HAP-1 (cell line): ENCODE data around the gene LIME1.
"Not testable (repeated sequence)": the region's sequence is repeated elsewhere in the genome, so short reads cannot be mapped to it uniquely, and the experiment has no call there.

ENCODE experiments used
- DNase-seq, 2 experiments: peaks; one replicate each; pipeline ENCODE4 v3.0.0-alpha.2; 2016 to 2020; ENCODE audit warnings: low spot score in 2 of 2
- H3K27me3 ChIP-seq: fragments of 250-450 bp; sonication (Bioruptor Pico); 2 replicates; pipeline ENCODE4 v1.5.1; 2020; ENCODE audit warnings: low read depth, mild to moderate bottlenecking, moderate library complexity
- H3K36me3 ChIP-seq: fragments of 250-450 bp; sonication (Bioruptor Pico); replicated peaks from 2 replicates; pipeline ENCODE4 v1.5.1; 2020; ENCODE audit warnings: mild to moderate bottlenecking
- H3K4me1 ChIP-seq: fragments of 250-450 bp; sonication (Bioruptor Pico); 2 replicates; pipeline ENCODE4 v1.5.1; 2020; ENCODE audit warnings: mild to moderate bottlenecking
- H3K4me3 ChIP-seq: fragments of 250-450 bp; sonication (Bioruptor Pico); 2 replicates; pipeline ENCODE4 v1.5.1; 2020; ENCODE audit warnings: mild to moderate bottlenecking, moderate library complexity
- H3K9me3 ChIP-seq: fragments of 250-450 bp; sonication (Bioruptor Pico); 2 replicates; pipeline ENCODE4 v1.5.1; 2020; ENCODE audit warnings: mild to moderate bottlenecking, moderate library complexity
- in situ Hi-C: fragments of 300-500 bp; cut with MboI; formaldehyde crosslinking; loops from 3 replicates; pipeline ENCODE4 v1.14.3; 2020; ENCODE audit warnings: low sequenced_read_pairs, inconsistent platforms, mixed read lengths

LIME1 gene

DNA sequence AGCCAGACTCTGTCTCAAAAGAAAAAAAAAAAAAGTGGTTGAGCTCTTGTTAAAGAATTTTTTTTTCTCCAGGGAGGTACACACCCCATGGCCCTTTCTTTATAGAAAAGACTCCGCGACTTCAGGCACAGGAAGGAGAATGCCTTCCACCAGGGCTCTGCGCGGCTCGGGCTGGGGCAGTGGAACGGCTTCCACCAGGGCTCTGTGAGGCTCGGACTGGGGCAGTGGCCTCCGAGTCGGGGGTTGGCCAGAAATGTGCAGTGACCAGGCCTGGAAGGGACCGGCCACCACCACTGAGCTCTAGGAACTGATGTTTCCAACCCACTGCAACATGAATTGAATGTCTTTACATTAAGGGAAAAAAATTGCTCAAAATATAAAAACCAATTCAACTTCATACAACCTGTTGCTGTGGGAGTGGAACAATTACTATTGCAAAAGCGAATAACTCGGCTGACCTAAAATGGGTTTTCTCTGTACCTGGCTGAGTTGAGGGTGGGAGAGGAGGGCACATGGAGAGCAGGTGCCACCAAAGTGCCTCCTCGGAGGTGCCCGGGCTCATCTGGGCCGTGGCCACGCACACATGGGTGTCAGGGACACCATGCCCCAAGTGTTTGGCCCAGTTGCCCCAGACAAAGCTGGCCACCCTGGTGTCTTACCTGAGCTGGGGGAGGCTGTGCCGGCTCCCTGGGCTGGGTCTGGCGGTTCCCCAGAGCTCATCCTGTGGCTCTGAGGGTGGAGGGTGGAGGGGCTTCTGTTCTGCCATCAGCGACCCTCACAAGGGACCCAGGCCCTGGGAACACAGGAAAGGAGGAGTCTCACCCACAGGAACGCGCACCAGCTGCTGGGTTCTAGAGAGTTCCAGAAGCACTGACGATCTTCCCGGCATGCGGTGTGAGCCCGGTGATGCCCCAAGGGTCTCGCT lies 32.4 kb downstream of the LIME1 start:
- no peak overlapping the region for H3K4me3 ChIP-seq
- in situ Hi-C loops, result no loop called here
- H3K9me3 ChIP-seq, result no peaks in the 10 kb centered on the region
- H3K4me1 ChIP-seq, result no peaks in the 10 kb centered on the region
- H3K36me3 ChIP-seq, result no peaks in the 10 kb centered on the region
- no peaks in the 10 kb centered on the region for H3K27me3 ChIP-seq
- no peak for DNase-seq

DNA sequence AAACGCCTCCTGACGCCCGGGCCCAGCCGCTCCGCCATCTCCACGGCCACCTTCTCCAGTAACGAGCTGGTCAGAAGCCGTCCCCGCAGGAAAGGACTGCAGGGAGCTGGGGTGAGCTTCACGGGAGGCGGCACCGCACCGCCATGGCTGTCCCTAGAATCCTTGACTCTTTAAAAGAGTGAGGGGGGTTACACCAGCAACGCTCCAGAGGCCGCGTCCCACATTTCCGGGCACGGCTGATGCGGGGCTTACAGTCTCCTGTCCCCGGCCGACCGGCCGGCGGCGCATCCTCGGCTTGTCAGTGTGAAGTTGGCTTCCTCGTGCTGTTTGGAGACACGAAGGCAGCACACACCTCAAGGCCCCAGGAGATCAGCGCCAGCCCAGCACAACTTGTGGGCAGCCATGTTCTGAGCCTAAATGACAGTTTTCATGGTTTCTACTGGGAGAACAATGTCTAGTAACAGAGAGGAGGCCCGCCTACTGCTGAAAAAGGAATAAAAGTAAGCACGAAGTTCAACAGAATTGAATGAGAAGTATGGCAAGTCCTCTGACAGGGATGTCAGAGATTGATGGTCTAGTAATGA lies 33.5 kb downstream of the LIME1 start:
- H3K36me3 ChIP-seq, result no peaks in the 10 kb centered on the region
- no peaks in the 10 kb centered on the region for H3K27me3 ChIP-seq
- no peak for DNase-seq
- H3K4me1 ChIP-seq, result no peaks in the 10 kb centered on the region
- no peaks in the 10 kb centered on the region for H3K9me3 ChIP-seq
- in situ Hi-C loops, result no loop called here
- H3K4me3 ChIP-seq, result no peak overlapping the region

DNA sequence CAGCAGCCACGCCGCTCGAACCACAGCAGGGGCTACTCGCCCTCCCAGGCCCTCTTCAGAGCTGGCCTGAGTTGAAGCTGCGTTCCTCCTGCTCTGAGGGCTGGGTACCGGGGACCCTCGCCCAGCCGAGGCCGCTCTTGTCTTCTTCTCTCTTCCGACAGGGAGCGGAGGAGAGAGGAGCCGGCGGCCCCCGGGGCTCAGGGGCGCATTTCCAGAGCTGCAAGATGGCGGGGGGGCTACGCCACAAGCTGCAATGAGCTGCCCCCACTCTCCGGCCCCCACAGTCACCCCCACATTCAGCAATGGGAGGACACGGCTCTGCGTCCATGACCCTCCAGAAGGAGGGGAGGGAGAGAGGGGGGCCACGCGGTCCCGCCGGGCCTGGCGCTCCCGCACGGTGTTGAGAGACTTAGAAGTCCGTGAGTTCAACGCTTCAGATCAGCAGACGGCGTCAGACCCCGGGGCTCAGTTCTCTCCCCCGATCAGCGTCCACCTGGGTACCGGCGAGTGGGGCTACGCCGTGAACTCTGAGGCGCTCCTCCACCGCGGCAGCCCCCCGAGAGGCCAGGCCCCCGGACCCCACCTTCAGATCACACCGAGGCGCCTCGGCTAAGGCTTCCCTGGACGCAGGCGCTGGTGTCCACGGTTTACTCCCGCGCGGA lies 34.7 kb downstream of the LIME1 start:
- in situ Hi-C loops, result no loop called here
- no peaks in the 10 kb centered on the region for H3K4me1 ChIP-seq
- H3K36me3 ChIP-seq, result no peaks in the 10 kb centered on the region
- no peaks in the 10 kb centered on the region for H3K9me3 ChIP-seq
- no peak overlapping the region for H3K4me3 ChIP-seq
- no peaks in the 10 kb centered on the region for H3K27me3 ChIP-seq
- DNase-seq, result no peak

DNA sequence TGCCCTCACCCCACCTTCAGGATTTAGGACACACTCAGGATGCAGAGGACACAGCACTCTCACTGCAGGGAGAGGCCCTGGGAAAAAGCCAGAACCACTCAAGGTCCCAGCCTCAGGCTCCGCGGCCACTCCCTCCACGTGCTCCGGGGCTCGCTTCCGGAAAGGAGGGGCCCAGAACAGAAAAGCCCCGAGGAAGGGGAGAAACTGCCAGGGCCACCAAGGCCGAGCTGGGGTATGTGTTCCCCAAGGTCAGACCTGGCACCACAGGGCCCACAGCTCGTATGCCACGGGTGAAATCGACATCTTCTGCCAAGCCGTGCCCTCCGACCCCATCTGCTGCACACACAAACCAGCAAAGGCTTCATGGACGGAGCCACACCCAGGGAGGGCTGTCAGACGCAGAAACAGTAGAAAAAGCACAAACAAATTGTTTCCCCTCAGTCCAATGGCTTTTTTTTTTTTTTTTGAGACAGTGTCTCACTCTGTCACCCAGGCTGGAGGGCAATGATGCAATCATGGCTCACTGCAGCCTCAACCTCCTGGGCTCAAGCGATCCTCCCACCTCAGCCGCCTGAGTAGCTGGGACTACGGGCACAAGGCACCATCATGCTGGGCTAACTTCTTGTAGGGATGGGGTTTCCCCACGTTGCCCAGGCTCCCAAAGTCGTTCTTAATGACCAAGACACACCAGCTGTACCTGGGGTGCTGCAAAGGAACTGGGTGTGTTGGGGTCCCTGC lies 36.5 kb downstream of the LIME1 start:
- Histone ChIP-seq H3K4me1 (no peaks in the 10 kb centered on the region), H3K9me3 (no peaks in the 10 kb centered on the region), H3K4me3 (no peak overlapping the region), H3K27me3 (no peaks in the 10 kb centered on the region), H3K36me3 (no peaks in the 10 kb centered on the region)
- in situ Hi-C loops, result no loop called here
- DNase-seq, result no peak

DNA sequence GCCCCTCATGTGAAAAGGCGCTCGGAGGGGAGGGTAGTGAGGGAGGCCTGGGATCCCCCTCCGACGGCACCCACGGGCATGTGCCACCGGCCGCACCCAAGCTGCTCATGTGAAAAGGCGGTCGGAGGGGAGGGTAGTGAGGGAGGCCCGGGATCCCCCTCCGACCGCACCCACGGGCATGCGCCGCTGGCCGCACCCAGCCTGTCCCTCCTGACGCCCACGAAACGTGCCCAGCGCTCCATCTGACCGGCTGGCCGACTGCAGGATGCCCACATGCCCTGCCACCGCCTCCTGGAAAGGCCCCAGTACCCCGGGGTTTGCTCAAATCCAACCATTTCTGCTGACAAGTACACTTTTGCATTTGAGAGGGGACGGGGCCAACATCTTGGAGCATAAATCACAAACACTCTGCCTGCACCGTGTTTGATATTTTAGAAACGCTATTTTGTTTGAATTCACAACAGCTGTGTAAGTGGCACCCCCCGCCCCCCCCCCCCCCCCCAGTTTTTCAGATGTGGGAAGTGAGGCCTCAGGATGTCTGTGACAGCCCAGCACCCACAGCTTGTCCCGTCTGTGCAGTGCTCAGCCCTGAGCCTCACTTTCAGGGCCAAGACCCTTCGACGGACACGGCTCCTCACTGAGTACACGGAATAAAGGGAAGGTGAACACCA lies 37.2 kb downstream of the LIME1 start:
- in situ Hi-C loops, result no loop called here
- Histone ChIP-seq H3K4me3 (no peak overlapping the region), H3K27me3 (no peaks in the 10 kb centered on the region), H3K9me3 (no peaks in the 10 kb centered on the region), H3K36me3 (no peaks in the 10 kb centered on the region), H3K4me1 (no peaks in the 10 kb centered on the region)
- no peak for DNase-seq

DNA sequence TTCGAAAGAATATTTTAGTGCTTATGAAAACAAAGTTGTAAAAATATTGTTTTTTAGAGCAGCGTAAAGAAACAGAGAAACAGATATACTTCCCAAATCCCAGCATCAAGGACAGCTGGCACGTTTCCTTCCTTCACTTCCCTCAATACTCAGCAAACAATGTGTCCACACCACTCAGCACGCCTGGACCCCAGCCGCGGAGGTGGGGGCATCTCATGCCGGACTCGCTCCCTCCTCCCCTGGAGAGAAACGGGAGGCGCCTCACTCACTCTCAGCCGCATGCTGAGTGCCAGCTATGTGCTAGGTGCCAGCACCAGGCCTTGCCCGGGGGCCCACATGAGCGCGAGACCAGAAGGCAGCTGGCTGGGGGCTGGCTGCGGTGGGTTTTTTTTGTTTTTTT lies 37.8 kb downstream of the LIME1 start:
- H3K36me3 ChIP-seq, result no peaks in the 10 kb centered on the region
- in situ Hi-C loops, result no loop called here
- no peaks in the 10 kb centered on the region for H3K4me1 ChIP-seq
- no peaks in the 10 kb centered on the region for H3K9me3 ChIP-seq
- H3K27me3 ChIP-seq, result no peaks in the 10 kb centered on the region
- no peak overlapping the region for H3K4me3 ChIP-seq
- no peak for DNase-seq

DNA sequence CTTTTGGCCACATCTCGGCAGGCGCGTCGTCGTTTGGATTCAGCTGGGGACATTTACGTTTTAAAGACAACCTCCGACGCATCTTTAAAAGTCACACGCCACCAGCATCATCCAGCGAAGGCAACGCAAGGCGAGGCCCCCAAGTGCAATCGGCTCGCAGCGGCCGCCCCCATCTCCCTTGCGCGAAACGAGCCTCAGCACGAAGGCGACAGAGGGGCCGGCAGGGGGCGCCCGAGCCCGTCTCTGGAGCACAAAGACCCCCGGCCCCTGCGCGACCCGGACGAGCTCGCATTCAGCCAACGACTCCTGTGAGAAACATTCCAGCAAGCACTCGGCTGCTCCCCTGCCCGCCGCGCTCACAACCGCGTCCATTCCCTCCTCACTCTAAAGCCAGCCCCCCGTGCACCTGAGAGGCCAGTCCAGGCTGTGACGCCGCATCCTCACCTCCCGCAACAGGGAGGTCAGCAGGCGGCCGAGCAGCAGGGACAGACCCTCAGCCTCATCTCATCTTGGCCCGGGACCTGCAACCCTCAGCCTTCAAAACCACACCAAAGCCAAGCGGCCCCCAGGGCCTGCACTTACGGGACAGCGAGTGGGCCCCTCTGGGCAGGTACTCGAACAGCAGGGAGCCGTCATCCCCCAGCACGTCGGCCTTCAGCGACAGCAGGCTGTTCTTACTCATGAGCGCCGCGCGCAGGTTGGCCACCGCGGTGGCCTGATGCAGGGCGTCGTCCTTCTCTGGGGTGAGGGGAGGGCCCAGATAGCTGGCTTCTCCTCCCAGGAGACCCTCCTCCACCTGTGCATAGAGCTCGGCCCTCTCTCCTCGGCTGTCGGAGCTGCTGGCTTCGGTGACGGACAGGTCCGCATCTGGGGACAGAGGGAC lies 38.9 kb downstream of the LIME1 start:
- no peaks in the 10 kb centered on the region for H3K36me3 ChIP-seq
- H3K9me3 ChIP-seq, result no peaks in the 10 kb centered on the region
- in situ Hi-C loops, result no loop called here
- no peaks in the 10 kb centered on the region for H3K27me3 ChIP-seq
- no peak overlapping the region for H3K4me3 ChIP-seq
- no peaks in the 10 kb centered on the region for H3K4me1 ChIP-seq
- no peak for DNase-seq

DNA sequence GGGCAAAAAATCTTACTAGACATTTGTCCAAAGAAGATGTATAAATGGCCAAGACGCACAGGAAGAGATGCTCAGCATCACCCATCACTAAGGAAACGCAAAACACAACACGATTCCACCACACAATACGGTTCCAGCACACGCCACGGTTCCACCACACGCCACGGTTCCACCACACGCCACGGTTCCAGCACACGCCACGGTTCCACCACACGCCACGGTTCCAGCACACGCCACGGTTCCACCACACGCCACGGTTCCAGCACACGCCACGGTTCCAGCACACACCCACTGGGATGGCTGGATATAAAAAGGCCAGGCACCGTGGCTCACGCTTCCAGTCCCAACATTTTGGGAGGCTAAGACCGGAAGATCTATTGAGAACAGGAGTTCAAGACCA lies 40.4 kb downstream of the LIME1 start:
- in situ Hi-C loops, H3K4me3 ChIP-seq, H3K36me3 ChIP-seq, H3K4me1 ChIP-seq, H3K27me3 ChIP-seq, H3K9me3 ChIP-seq, DNase-seq: not testable (repeated sequence)

DNA sequence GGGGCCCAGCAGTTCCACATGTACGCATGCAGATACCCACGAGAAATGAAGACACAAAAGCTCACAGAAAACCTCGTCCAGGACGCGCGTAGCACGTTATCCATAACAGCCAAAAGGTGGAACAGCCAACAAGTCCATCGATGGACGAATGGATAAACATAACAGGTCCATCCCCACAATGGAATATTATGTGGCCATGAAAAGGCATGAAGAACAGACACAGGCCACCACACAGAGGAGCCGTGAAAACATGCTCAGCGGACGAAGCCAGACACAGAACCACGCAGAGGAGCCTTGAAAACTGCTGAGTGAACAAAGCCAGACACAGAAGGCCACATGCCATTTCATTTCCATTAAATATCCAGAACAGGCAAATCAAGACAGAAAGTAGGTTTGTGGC lies 41.1 kb downstream of the LIME1 start:
- H3K27me3 ChIP-seq, result no peaks in the 10 kb centered on the region
- H3K4me1 ChIP-seq, result no peaks in the 10 kb centered on the region
- in situ Hi-C loops, result no loop called here
- no peak for DNase-seq
- no peak overlapping the region for H3K4me3 ChIP-seq
- H3K9me3 ChIP-seq, result no peaks in the 10 kb centered on the region
- H3K36me3 ChIP-seq, result no peaks in the 10 kb centered on the region

DNA sequence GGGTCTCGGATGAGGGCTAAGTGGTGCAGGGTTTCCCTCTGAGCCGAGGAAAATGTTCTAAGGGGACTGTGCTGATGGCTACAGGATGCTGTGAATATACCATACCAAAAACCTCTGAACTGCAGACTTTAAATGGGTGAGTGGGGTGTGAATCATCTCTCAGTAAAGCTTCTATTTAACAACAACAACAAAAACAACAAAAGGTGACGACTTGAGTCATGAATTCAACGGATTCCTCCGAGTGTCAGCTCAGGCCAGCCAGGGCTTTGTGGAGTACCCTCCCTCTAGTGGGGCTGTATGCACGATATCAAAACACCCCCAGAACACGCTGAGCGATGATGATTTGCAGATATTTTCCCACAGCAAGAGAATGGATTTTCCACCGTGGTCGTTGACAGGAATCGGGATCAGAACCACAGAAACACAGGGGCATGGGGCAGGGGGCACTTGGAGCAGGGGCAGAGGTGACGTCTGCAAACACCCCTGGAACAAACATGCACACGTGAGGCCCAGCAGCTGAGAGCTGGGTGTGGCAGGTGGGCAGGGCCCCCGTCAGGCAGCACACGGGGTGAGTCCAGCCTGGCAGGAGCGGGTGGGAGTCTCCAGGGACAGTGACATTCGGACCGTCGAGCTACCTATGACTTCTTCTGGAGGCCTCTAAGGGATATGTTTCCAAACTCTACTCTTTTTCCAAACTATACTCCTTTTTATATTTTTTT lies 41.7 kb downstream of the LIME1 start:
- H3K36me3 ChIP-seq, result no peaks in the 10 kb centered on the region
- H3K4me3 ChIP-seq, result no peak overlapping the region
- no peaks in the 10 kb centered on the region for H3K9me3 ChIP-seq
- H3K4me1 ChIP-seq, result no peaks in the 10 kb centered on the region
- DNase-seq, result no peak
- in situ Hi-C loops, result no loop called here
- no peaks in the 10 kb centered on the region for H3K27me3 ChIP-seq

DNA sequence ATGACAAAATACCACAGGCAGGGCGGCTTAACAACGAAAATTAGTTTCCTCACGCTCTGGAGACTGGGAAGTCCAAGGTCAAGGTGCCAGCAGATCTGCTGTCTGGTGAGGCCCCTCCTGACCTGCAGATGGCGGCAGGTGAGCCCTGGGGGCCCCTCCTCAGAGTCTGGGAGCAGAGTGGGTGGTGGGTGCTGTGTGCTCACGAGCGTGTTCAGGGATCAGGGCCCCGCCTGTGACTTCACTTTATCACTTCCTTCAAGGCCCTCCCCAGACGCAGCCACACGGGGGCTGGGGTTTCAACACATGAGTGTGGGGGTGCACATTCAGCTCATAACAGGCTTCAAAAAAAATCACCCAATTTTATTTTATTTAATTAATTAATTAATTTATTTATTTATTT lies 42.4 kb downstream of the LIME1 start:
- in situ Hi-C loops, result no loop called here
- no peaks in the 10 kb centered on the region for H3K9me3 ChIP-seq
- H3K4me3 ChIP-seq, result no peak overlapping the region
- no peaks in the 10 kb centered on the region for H3K27me3 ChIP-seq
- H3K36me3 ChIP-seq, result no peaks in the 10 kb centered on the region
- H3K4me1 ChIP-seq, result no peaks in the 10 kb centered on the region
- DNase-seq, result no peak

DNA sequence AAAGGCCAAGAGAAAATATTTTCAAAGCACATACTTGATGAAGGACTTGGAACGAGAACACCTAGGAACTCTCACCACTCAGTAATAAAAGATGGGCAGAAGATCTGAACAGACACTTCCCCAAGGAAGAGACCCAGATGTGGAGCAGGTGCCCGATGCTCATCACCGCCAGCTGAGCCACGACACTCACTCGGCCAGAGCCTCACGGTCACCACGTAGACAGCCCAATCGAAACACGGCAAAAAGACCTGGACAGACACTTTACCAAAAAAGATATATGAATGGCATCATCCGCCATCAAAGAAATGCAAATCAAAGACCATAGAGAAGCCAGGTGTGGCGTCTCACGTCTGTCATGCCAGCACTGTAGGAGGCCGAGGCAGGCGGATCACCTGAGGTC lies 44.7 kb downstream of the LIME1 start:
- no peak for DNase-seq
- in situ Hi-C loops, result no loop called here
- no peaks in the 10 kb centered on the region for H3K36me3 ChIP-seq

More for the DNA sequence above, 44.7 kb downstream of the LIME1 start:
- no peaks in the 10 kb centered on the region for H3K9me3 ChIP-seq
- no peaks in the 10 kb centered on the region for H3K4me1 ChIP-seq
- no peak overlapping the region for H3K4me3 ChIP-seq
- H3K27me3 ChIP-seq, result no peaks in the 10 kb centered on the region
